GM23338 (cell line): ENCODE results near the gene ZBTB42. TPM values are rescaled to one million over a fixed set of nuclear protein-coding genes. Genes with fewer than 3 reads are reported as not detected.

ENCODE experiments used
- ATAC-seq: fragments of 200-7000 bp; cut with Tn5 transposase; 3 replicates; pipeline ENCODE4 v1.9.1; 2020
- DNase-seq: peaks from one replicate; pipeline ENCODE4 v3.0.0-alpha.2; 2015; ENCODE audit warnings: low spot score
- H2AFZ ChIP-seq: fragments of 200-600 bp; sonication (generic); 2 replicates; pipeline ENCODE4 v1.8.0; 2016; ENCODE audit warnings: antibody characterized with exemption, mild to moderate bottlenecking, moderate library complexity
- H3F3A ChIP-seq: fragments of 200-600 bp; sonication (generic); replicated peaks from 2 replicates; pipeline ENCODE4 v1.8.0; 2017; ENCODE audit warnings: antibody characterized with exemption, mixed run types, low read depth
- H3K27ac ChIP-seq: fragments of 200-600 bp; sonication (generic); 2 replicates; pipeline ENCODE4 v1.6.1; 2016; ENCODE audit warnings: low read depth
- H3K27me3 ChIP-seq: fragments of 200-600 bp; sonication (generic); 2 replicates; pipeline ENCODE4 v1.8.0; 2016; ENCODE audit warnings: mild to moderate bottlenecking, mixed run types, moderate library complexity; ENCODE audit not compliant: insufficient read depth
- H3K36me3 ChIP-seq: fragments of 200-600 bp; sonication (generic); 2 replicates; pipeline ENCODE4 v1.8.0; 2016; ENCODE audit warnings: mild to moderate bottlenecking; ENCODE audit not compliant: insufficient read depth
- H3K4me1 ChIP-seq: fragments of 200-600 bp; sonication (generic); 2 replicates; pipeline ENCODE4 v1.8.0; 2016; ENCODE audit warnings: mild to moderate bottlenecking, moderate library complexity; ENCODE audit not compliant: insufficient read depth
- H3K4me2 ChIP-seq: fragments of 200-600 bp; sonication (generic); 2 replicates; pipeline ENCODE4 v1.7.1; 2017; ENCODE audit warnings: mixed run types
- H3K4me3 ChIP-seq: fragments of 200-600 bp; sonication (generic); 2 replicates; pipeline ENCODE4 v1.6.1; 2016; ENCODE audit warnings: mixed run types
- H3K79me2 ChIP-seq: fragments of 200-600 bp; sonication (generic); replicated peaks from 2 replicates; pipeline ENCODE4 v1.8.0; 2017; ENCODE audit warnings: mild to moderate bottlenecking; ENCODE audit not compliant: insufficient read depth
- H3K9me2 ChIP-seq: fragments of 200-600 bp; sonication (generic); 2 replicates; pipeline ENCODE4 v1.8.0; 2017; ENCODE audit not compliant: insufficient read depth
- H4K20me1 ChIP-seq: fragments of 200-600 bp; sonication (generic); replicated peaks from 2 replicates; pipeline ENCODE4 v1.8.0; 2017; ENCODE audit warnings: mild to moderate bottlenecking; ENCODE audit not compliant: insufficient read depth
- H3K27ac Mint-ChIP-seq: 2 replicates; pipeline ENCODE4 v1.8.0; 2020; ENCODE audit warnings: inconsistent platforms, mild to moderate bottlenecking, moderate library complexity, mixed read lengths
- H3K27me3 Mint-ChIP-seq: 3 replicates; pipeline ENCODE4 v1.8.0; 2022; ENCODE audit warnings: low read depth, mild to moderate bottlenecking, moderate library complexity, mixed read lengths, inconsistent platforms; ENCODE audit not compliant: insufficient read depth, poor library complexity
- H3K36me3 Mint-ChIP-seq: 3 replicates; pipeline ENCODE4 v1.8.0; 2021; ENCODE audit warnings: low read depth, mild to moderate bottlenecking, inconsistent platforms, moderate library complexity, mixed read lengths
- H3K4me1 Mint-ChIP-seq: 3 replicates; pipeline ENCODE4 v1.8.0; 2020; ENCODE audit warnings: mild to moderate bottlenecking, inconsistent platforms, mixed read lengths
- H3K4me3 Mint-ChIP-seq: 3 replicates; pipeline ENCODE4 v1.8.0; 2021; ENCODE audit warnings: moderate library complexity, mild to moderate bottlenecking, inconsistent platforms, mixed read lengths
- H3K9me3 Mint-ChIP-seq: 3 replicates; pipeline ENCODE4 v1.8.0; 2020; ENCODE audit warnings: moderate library complexity, mild to moderate bottlenecking, inconsistent platforms, mixed read lengths
- CREB1 ChIP-seq: fragments of 250-450 bp; sonication (Bioruptor Pico); IDR thresholded peaks from 2 replicates; pipeline ENCODE4 v1.5.0; 2020; ENCODE audit warnings: low read depth, mild to moderate bottlenecking, moderate library complexity
- CTCF ChIP-seq, 2 experiments: fragments of 200-600 bp in 1 of 2; sonication (generic) in 1 of 2; conservative IDR thresholded peaks; 2 replicates each; pipeline versions ENCODE4 v1.5.1 to v1.6.1; 2016 to 2017; ENCODE audit warnings: antibody characterized with exemption in 2 of 2, low read depth in 2 of 2, mild to moderate bottlenecking in 2 of 2, moderate library complexity in 1 of 2
- ETS1 ChIP-seq: IDR thresholded peaks from 2 replicates; pipeline ENCODE4 v1.6.1; 2016; ENCODE audit warnings: antibody characterized with exemption
- EZH2 ChIP-seq: fragments of 200-600 bp; sonication (generic); IDR thresholded peaks from one replicate; pipeline ENCODE4 v1.8.0; 2017; ENCODE audit warnings: antibody characterized with exemption, mild to moderate bottlenecking, low read depth; ENCODE audit not compliant: unreplicated experiment
- EZH2phosphoT487 ChIP-seq: fragments of 200-600 bp; sonication (generic); IDR thresholded peaks from one replicate; pipeline ENCODE4 v1.8.1; 2018; ENCODE audit warnings: antibody characterized with exemption; ENCODE audit not compliant: unreplicated experiment
- JUNB ChIP-seq: IDR thresholded peaks from one replicate; pipeline ENCODE4 v1.6.1; 2016; ENCODE audit warnings: antibody characterized with exemption; ENCODE audit not compliant: unreplicated experiment
- NANOG ChIP-seq: IDR thresholded peaks from 2 replicates; pipeline ENCODE4 v1.6.1; 2016; ENCODE audit warnings: antibody characterized with exemption, borderline replicate concordance
- POLR2AphosphoS5 ChIP-seq: IDR thresholded peaks from 2 replicates; pipeline ENCODE4 v1.6.1; 2016; ENCODE audit warnings: antibody characterized with exemption, low read depth
- REST ChIP-seq: IDR thresholded peaks from one replicate; pipeline ENCODE4 v1.6.1; 2018; ENCODE audit warnings: antibody characterized with exemption; ENCODE audit not compliant: unreplicated experiment
- STAT1 ChIP-seq: IDR thresholded peaks from one replicate; pipeline ENCODE4 v1.6.1; 2016; ENCODE audit warnings: antibody characterized with exemption; ENCODE audit not compliant: unreplicated experiment
- ZNF114 ChIP-seq: fragments of 250-450 bp; sonication (Bioruptor Pico); IDR thresholded peaks from 2 replicates; pipeline ENCODE4 v1.5.0; 2020; ENCODE audit warnings: mild to moderate bottlenecking, moderate library complexity
- ZNF331 ChIP-seq: fragments of 250-450 bp; sonication (Bioruptor Pico); IDR thresholded peaks from 2 replicates; pipeline ENCODE4 v1.5.0; 2020; ENCODE audit warnings: low read depth, mild to moderate bottlenecking, moderate library complexity
- ZNF462 ChIP-seq: fragments of 250-450 bp; sonication (Bioruptor Pico); IDR thresholded peaks from 2 replicates; pipeline ENCODE4 v1.5.0; 2020; ENCODE audit warnings: mild to moderate bottlenecking, moderate library complexity
- polyA plus RNA-seq: library from polyadenylated mRNA; unstranded; fragments of >200 nt; fragmentation: Nextera tagmentation; extraction: Ambion mirVana; gene quantifications from 2 replicates; pipeline ENCODE4 v1.2.1, GENCODE V29; 2016
- total RNA-seq: library from RNA; depleted of rRNA; stranded (reverse); fragments of >200 nt; shearing (Covaris generic); gene quantifications from 2 replicates; pipeline ENCODE4 v1.2.3, GENCODE V29; 2014

Gene ZBTB42
- total and polyA plus RNA-seq, 2 experiments from 2014 or later: 0.70 to 4.4 TPM

GRCh38 chr14:104793703-104793959, 7.3 kb upstream of the ZBTB42 start:
- no peak for DNase-seq
- Mint-ChIP-seq H3K9me3 (no peaks in the 10 kb centered on the region), H3K4me3 (peak overlapping the region; percentile 76), H3K27me3 (peaks cover 33% of the 10 kb centered on the region), H3K27ac (no peak overlapping the region), H3K4me1 (peaks cover 30% of the 10 kb centered on the region), H3K36me3 (peaks cover 3% of the 10 kb centered on the region; the same call in 2 of the 3 replicates)
- Histone ChIP-seq H3K27ac (no peak overlapping the region), H3K9me2 (no peaks in the 10 kb centered on the region), H3K27me3 (peaks cover 29% of the 10 kb centered on the region), H3K79me2 (peaks cover 16% of the 10 kb centered on the region), H3K4me3 (0 out of 2 replicates have a peak overlapping the region, but pooled peaks have one; percentile 74), H2AFZ (no peak overlapping the region), H4K20me1 (peaks cover 15% of the 10 kb centered on the region; the same call in 1 of the 2 replicates), H3K4me2 (no peak overlapping the region), H3F3A (no peaks in the 10 kb centered on the region), H3K4me1 (peaks cover 23% of the 10 kb centered on the region), H3K36me3 (no peaks in the 10 kb centered on the region)
- ATAC-seq: no peak
- TF ChIP-seq ZNF114 (CRISPR knock-in tag) (no peak), POLR2AphosphoS5 (no peak), ZNF462 (no peak), ZNF331 (CRISPR knock-in tag) (no peak), EZH2 (no peak), JUNB (no peak), NANOG (no peak), CREB1 (CRISPR knock-in tag) (no peak), REST (no peak), CTCF (conservative IDR thresholded peaks at IDR 0.05; ENCODE audit: low read depth in 2 of 2) (no peak), ETS1 (no peak), STAT1 (no peak), EZH2phosphoT487 (no peak)
